GM18517 (cell line): Measurements from ENCODE around the gene BTRC.
A peak's percentile ranks its signal among the peaks of the same experiment; 100 is the strongest.
"Not testable (repeated sequence)": the region's sequence is repeated elsewhere in the genome, so short reads cannot be mapped to it uniquely, and the experiment has no call there.

Experiments
- ATAC-seq: cut with Tn5 transposase; IDR thresholded peaks from one replicate; pipeline ENCODE4 v1.9.1; 2021; ENCODE audit warnings: mild to moderate bottlenecking, moderate library complexity; ENCODE audit not compliant: unreplicated experiment

The BTRC gene

GRCh38 chr10:101353692-101354327, at the start of gene BTRC:
TSS of gene BTRC (plus strand) at chr10:101354165. CDS start at chr10:101354181, 16 bp downstream.
- peak; percentile 91 for ATAC-seq

DNA sequence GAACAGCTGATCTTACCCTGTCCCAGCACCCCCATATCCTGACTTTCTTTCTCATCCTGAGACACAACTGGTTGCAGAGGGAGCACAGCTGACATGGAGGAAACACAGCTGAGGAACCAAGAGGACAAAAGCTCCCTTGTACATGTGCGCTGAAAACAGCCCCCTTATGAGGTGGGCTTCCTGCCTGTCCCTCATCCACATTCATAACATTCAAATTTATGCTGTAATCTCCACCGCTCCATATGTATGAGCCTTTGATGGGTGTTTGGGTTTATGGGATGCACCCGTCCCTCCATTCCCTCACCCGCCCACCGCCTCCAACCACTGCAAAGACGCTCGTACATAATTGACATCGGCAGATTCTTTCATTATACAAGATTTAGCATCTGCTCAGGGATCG, 49.6 kb upstream of the BTRC start:
- no peak for ATAC-seq

DNA sequence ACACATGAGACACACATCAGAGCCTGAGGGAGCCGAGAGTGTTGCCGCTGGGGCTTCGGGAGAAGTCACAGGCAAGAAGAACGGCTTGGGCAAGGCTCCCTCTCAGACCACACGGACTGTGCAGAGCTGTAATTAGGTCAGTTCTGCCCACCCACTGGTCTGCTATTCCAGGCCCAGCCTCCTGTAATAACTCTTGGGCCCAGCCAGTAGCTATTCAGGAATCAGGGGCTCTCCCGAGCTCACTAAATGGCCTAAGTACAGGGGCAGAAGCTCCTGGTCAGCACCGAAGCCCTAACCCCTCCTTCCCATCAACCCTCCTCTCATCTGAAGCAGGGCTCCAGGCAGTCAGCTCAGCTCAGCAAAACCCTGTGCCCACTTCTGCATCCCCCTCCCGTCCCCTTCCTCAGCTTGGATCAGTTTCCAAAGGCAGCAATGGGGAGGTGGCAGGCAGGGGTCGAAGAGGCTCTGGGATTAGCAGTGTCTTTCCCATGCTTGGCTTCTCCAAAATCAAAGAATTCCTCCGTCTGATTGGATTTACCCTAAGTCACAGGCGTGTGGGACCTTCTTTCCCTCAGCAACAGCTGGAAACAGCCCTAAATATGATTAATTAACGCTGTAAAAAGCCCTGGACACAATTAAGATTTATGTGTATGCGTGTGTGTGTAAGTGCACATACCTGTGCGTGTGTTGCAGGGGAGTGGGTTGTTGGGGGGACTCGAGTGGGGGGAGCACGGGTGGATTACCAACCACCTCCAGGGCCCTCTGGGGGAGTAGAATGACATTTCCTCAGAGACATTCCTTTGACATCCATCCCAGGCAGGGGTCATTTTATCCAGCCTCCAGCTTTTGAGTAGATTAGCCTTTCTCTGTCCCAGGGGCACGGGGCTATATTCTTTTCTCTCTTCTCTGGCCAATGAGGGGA, 48.4 kb upstream of the BTRC start:
- ATAC-seq, result no peak

- ATAC-seq, result no peak
Observed at GRCh38 chr10:101308051-101308450, 45.9 kb upstream of the BTRC start.

DNA sequence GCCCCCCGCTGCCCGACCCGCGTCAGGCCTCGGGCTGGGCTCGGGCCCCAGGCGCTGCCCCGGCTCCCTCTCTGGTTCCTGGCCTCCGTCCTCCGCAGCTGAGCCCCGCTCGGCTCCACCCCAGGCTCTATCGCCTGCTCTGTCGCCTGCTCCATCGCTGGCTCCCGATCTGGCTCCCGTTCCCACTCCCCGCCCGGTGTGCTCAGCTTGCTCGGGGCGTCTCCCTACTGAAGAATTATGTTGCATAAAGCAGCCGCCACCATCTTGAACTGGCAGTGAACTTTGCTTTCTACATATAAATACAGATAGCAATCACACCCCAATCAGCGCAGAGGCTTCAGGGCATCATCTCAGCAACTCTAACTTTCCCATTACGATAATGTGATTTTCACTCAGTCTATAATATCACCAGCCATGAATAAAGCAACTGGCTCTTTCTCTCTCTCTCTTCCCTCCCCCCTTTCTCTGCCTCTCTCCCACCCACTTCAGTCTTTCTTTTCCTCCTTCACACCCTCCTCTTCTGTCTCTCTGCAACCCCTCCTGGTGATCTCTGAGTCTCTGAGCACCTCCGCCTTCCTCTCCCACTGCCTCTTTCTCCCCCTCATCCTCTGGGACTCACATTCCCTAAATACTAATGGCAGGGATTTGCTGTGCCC, 43.3 kb upstream of the BTRC start:
- ATAC-seq, result no peak

DNA sequence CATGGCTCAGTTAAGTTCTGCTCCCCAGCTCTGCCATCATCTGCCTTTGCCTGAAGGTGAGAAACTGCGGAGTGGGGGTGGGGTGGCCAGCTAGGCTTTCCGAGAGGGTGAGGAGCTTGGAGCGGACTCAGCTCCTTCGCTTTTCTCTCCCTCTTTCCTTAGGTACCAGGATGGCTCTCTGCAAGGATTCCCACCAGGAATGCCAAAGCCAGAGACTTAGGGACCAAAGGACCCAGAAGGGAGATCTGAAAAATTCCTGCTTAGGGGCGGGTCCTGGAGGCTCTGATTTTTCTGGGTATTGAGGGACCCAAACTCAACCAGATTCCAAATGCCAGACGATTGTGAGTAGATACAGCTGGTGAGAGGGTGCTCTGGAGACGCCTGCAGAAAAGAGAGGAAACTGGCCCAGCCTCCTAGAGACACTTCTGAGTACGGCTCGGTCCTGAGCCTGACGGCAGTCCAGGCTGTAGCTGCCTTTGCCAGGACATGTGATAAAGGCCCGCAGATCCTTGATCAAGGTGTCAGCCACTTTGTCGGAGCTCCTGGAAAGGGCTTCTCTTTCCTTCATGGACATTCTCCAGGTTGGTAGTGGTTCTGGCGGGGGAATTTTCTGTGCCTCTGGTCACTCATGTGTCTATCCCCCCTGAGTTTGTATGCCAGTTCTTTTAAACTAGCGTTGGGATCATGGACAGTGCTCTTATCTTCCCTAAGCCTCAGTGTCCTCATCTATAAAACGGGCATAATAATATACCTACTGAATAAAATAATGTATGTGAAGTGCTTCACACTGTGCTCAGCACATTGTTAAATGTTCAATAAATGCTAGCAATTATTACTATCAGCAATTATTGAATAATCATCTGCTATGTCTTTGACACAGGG, 42.5 kb upstream of the BTRC start:
- ATAC-seq, result no peak

- ATAC-seq, result no peak
Observed at GRCh38 chr10:101319241-101319915, 34.6 kb upstream of the BTRC start.

GRCh38 chr10:101321073-101321472, 32.9 kb upstream of the BTRC start:
- ATAC-seq, result no peak

GRCh38 chr10:101322266-101323108, 31.5 kb upstream of the BTRC start:
- no peak for ATAC-seq

DNA sequence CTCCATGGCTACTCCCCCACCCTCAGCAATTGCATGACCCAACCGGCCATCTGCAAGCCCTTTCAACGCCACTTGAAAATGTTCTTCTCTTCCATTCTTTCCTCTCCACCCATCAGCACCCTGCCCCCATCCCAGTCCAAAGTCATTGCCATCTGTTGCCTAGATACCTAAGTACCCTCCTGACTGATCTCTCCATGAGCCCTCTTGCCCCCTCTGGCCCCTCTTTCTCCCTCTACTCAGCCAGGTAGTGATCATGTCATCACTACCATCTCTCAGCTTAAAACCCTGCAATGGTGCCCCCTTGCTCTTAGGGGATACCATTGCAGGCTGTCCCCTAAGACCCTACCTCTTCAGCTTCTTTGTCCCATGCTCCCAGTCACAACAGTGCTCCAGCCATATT, 30.5 kb upstream of the BTRC start:
- ATAC-seq, result no peak

DNA sequence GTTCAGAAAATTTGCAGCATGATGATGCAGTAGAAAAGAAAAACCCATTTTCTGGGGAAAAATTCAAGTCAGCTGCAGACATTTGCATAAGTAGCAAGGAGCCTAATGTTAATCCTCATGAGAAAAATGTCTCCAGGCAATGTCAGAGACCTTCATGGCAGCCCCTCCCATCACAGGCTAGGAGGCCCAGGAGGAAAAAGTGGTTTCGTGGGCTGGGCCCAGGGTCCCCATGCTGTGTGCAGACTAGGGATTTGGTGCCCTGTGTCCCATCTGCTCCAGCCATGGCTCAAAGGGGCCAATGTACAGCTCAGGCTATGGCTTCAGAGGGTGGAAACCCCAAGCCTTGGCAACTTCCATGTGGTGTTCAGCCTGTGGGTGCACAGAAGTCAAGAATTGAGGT, 26.5 kb upstream of the BTRC start:
- not testable (repeated sequence) for ATAC-seq

- no peak for ATAC-seq
Observed at GRCh38 chr10:101329341-101330032, 24.5 kb upstream of the BTRC start.

DNA sequence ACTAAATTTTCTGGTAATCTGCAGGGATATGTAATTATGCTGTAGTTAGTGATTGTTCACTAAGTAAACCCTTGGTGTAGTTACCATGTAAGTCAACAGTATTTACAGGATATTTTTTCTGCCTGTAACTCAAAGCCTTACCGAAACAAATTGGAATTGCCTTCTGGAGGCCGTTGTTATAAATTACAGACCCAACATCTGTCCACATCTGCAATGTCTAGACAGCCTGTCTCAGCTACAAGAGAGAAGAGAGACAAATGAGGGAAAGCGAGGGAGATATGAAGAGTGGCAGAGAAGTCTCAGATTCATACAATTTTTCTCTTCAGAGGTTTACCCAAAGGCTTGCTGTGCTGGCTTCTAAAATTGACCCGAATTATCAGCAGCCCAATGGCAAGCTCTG, 23.7 kb upstream of the BTRC start:
- no peak for ATAC-seq

DNA sequence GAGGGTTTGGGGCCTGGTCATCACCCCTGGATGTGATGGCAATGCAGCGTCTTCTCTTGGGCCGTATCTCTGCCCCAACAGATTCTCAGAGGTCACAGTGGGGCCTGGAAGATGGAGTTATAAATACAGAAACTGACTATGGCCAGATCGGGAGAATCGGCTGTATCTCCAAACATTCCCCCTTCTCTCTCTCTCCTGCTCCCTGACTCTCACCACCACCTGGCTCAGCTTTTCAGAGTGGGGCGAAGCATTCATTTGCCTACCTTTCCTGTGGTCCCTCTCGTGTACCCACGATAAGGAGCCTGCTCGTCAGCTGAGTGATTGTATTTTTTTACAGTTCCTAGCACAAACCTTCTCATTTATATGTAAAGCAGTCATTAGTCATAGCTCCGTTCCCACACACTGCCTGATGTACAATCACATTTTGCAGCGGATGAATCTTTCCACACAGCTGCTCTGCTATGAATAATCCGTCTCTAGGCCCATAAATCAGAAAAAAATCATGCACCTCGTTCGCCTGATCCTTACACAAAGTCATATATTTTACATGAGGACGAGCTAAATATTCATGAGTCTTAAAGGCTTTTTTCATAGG, 23.2 kb upstream of the BTRC start:
- no peak for ATAC-seq

DNA sequence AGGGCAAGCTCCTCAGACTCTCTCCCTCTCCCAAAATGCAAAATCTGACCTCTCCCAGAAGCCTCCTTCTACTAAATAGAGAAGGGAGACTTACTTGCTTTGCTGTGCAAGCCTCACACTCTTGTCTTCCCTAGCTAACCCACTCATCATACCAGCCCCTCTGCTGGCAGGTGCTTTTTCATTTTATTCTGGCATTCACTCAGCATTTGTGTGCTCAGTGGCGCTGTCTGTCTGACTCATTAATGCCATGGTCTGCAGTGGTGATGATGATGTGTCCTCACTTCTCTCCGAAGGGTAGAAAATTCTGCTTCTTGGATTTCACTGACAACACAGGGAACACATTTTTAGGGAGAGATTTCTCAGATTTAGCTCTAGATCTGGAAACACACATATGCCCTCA, 22.0 kb upstream of the BTRC start:
- no peak for ATAC-seq

- ATAC-seq, result not testable (repeated sequence)
Observed at GRCh38 chr10:101334259-101334658, 19.7 kb upstream of the BTRC start.

GRCh38 chr10:101336382-101336781, 17.6 kb upstream of the BTRC start:
- ATAC-seq, result no peak

DNA sequence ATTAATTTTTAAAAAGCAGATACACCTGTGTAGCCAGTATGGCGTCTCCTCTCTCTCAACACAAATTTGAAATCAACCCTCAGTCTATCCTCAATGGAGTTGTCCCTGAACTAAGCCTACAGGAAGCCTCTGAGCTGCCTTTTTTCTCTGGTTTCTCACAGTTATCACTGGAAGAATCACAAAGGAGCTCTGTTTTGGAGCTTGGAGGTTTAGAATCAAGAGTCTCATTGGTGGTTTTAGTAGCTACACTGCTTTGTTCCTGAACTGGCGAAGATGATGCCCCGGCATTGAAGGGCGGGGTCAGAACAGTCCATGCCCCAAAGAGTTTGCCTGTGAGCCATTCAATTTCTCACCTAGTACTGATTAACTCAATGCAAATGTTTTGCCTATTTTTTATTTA, 16.1 kb upstream of the BTRC start:
- no peak for ATAC-seq
